CD14-positive monocyte (primary cell): ENCODE results near the gene CNTNAP2. TPM values are rescaled to one million over a fixed set of nuclear protein-coding genes. Genes with fewer than 3 reads are reported as not detected.

Experiments
- DNase-seq, 3 donors: peaks; one replicate each; pipeline ENCODE4 v3.0.0-alpha.2; 2011 to 2022
- H2AFZ ChIP-seq: 2 replicates; pipeline ENCODE4 v1.6.0; 2012; ENCODE audit warnings: mild to moderate bottlenecking, low read depth, low read length, inconsistent platforms; ENCODE audit not compliant: insufficient read depth, poor library complexity, severe bottlenecking
- H3K27ac ChIP-seq, 2 donors: 1 replicate in 1 of 2; 2 replicates in 1 of 2; pipeline ENCODE4 v1.5.1; 2012 to 2013; ENCODE audit warnings: low read length in 2 of 2, control low read depth in 1 of 2, inconsistent platforms in 1 of 2, low read depth in 1 of 2, mild to moderate bottlenecking in 1 of 2
- H3K27me3 ChIP-seq, 2 donors: one replicate each; pipeline versions ENCODE4 v1.6.0 to v1.6.1; 2011 to 2013; ENCODE audit warnings: low read length in 2 of 2; ENCODE audit not compliant: control insufficient read depth in 2 of 2, insufficient read depth in 2 of 2
- H3K36me3 ChIP-seq, 2 donors: replicated peaks in 1 of 2; 1 replicate in 1 of 2; 2 replicates in 1 of 2; pipeline versions ENCODE4 v1.5.1 to v1.6.1; 2012 to 2013; ENCODE audit warnings: low read length in 2 of 2, control low read depth in 1 of 2, inconsistent platforms in 1 of 2, mild to moderate bottlenecking in 1 of 2; ENCODE audit not compliant: insufficient read depth in 2 of 2, control insufficient read depth in 1 of 2
- H3K4me1 ChIP-seq, 2 donors: 1 replicate in 1 of 2; 2 replicates in 1 of 2; pipeline versions ENCODE4 v1.5.1 to v1.6.1; 2012 to 2013; ENCODE audit warnings: low read length in 2 of 2, control low read depth in 1 of 2, inconsistent platforms in 1 of 2, mild to moderate bottlenecking in 1 of 2, moderate library complexity in 1 of 2; ENCODE audit not compliant: insufficient read depth in 2 of 2, control insufficient read depth in 1 of 2
- H3K4me2 ChIP-seq: replicated peaks from 2 replicates; pipeline ENCODE3; 2012; ENCODE audit warnings: low read length, moderate library complexity, mild to moderate bottlenecking; ENCODE audit not compliant: poor library complexity, severe bottlenecking; ENCODE audit errors: extremely low read depth
- H3K4me3 ChIP-seq, 3 experiments: fragments of 200-600 bp in 1 of 3; sonication (generic) in 1 of 3; replicated peaks in 1 of 3; 1 replicate in 2 of 3; 2 replicates in 1 of 3; pipeline ENCODE4 v1.5.1; 2011 to 2013; ENCODE audit warnings: low read length in 3 of 3, mild to moderate bottlenecking in 3 of 3, control low read depth in 2 of 3, low read depth in 2 of 3, inconsistent platforms in 1 of 3, moderate library complexity in 1 of 3
- H3K79me2 ChIP-seq: 2 replicates; pipeline ENCODE4 v1.6.0; 2012; ENCODE audit warnings: mild to moderate bottlenecking, control low read depth, inconsistent platforms, low read length, moderate library complexity; ENCODE audit not compliant: insufficient read depth
- H3K9ac ChIP-seq: 2 replicates; pipeline ENCODE4 v1.6.0; 2017; ENCODE audit warnings: low read length, mild to moderate bottlenecking; ENCODE audit not compliant: insufficient read depth, poor library complexity, severe bottlenecking
- H3K9me3 ChIP-seq, 2 donors: replicated peaks in 1 of 2; 1 replicate in 1 of 2; 2 replicates in 1 of 2; pipeline versions ENCODE4 v1.5.1 to v1.6.1; 2012 to 2013; ENCODE audit warnings: low read length in 2 of 2, control low read depth in 1 of 2; ENCODE audit not compliant: control insufficient read depth in 1 of 2, insufficient read depth in 1 of 2
- H4K20me1 ChIP-seq: 2 replicates; pipeline ENCODE4 v1.6.0; 2012; ENCODE audit warnings: mild to moderate bottlenecking, low read length, control low read depth, moderate library complexity; ENCODE audit not compliant: insufficient read depth
- H3K27ac Mint-ChIP-seq, 7 donors: one replicate each; pipeline ENCODE4 v1.8.0; 2020; ENCODE audit warnings: mild to moderate bottlenecking in 7 of 7, mixed read lengths in 7 of 7, moderate library complexity in 6 of 7, inconsistent platforms in 2 of 7
- H3K27me3 Mint-ChIP-seq, 3 donors: one replicate each; pipeline ENCODE4 v1.8.0; 2021 to 2022; ENCODE audit warnings: low read depth in 3 of 3, mild to moderate bottlenecking in 3 of 3, mixed read lengths in 3 of 3, moderate library complexity in 3 of 3, inconsistent platforms in 1 of 3
- H3K36me3 Mint-ChIP-seq, 2 donors: one replicate each; pipeline ENCODE4 v1.8.0; 2020; ENCODE audit warnings: mixed read lengths in 2 of 2, inconsistent platforms in 1 of 2, mild to moderate bottlenecking in 1 of 2
- H3K4me1 Mint-ChIP-seq: one replicate; pipeline ENCODE4 v1.8.0; 2020; ENCODE audit warnings: mild to moderate bottlenecking, mixed read lengths
- H3K4me3 Mint-ChIP-seq, 2 donors: one replicate each; pipeline ENCODE4 v1.8.0; 2020; ENCODE audit warnings: mild to moderate bottlenecking in 2 of 2, mixed read lengths in 2 of 2, moderate library complexity in 1 of 2
- H3K9me3 Mint-ChIP-seq, 7 donors: one replicate each; pipeline ENCODE4 v1.8.0; 2020 to 2022; ENCODE audit warnings: mixed read lengths in 7 of 7, mild to moderate bottlenecking in 6 of 7, moderate library complexity in 6 of 7, inconsistent platforms in 2 of 7
- CTCF ChIP-seq: fragments of 200-600 bp; IDR thresholded peaks from one replicate; pipeline ENCODE4 v1.8.0; 2022; ENCODE audit warnings: antibody characterized with exemption, mild to moderate bottlenecking
- WGBS: methylation state at CpG from one replicate; pipeline ENCODE4 v1.1.5; 2013; ENCODE audit warnings: missing lambda C conversion rate; ENCODE audit not compliant: insufficient coverage; 5-methylcytosine and 5-hydroxymethylcytosine counted together
- intact Hi-C, 2 donors: fragments of 100-400 bp; cut with micrococcal nuclease; formaldehyde crosslinking; loops; one replicate each; pipeline versions ENCODE4 v1.15.0 to v1.15.1; 2023
- polyA plus RNA-seq, 3 donors: library from polyadenylated mRNA; depleted of rRNA in 1 of 3; unstranded in 2 of 3; stranded (reverse) in 1 of 3; fragments of 300-500 nt in 2 of 3; fragments of >200 nt in 1 of 3; fragmentation: Illumina TruSeq in 2 of 3; gene quantifications; 1 replicate in 2 of 3; 2 replicates in 1 of 3; pipeline ENCODE4 v1.2.3, GENCODE V29; 2012 to 2021

CNTNAP2 gene
- polyA plus RNA-seq, 3 donors: 0.01 TPM; not detected in 2

GRCh38 chr7:147771344-147771743 lies 1654.7 kb downstream of the CNTNAP2 start:
- Histone ChIP-seq H3K4me2 (no peak overlapping the region), H3K4me1 (no peaks in the 10 kb centered on the region), H3K27me3 (no peaks in the 10 kb centered on the region), H4K20me1 (no peaks in the 10 kb centered on the region), H2AFZ (no peak overlapping the region), H3K9ac (no peak overlapping the region), H3K4me3 (no peak overlapping the region), H3K36me3 (no peaks in the 10 kb centered on the region), H3K79me2 (no peaks in the 10 kb centered on the region), H3K9me3 (no peaks in the 10 kb centered on the region), H3K27ac (no peak overlapping the region)
- H3K27ac Mint-ChIP-seq: no peak overlapping the region
- H3K27me3 Mint-ChIP-seq: peaks cover 0 to 4% (median 0%) of the 10 kb centered on the region in 3 donors
- H3K36me3 Mint-ChIP-seq: no peaks in the 10 kb centered on the region
- intact Hi-C loops: no loop called here
- DNase-seq: no peak
- H3K9me3 Mint-ChIP-seq: peaks cover 0 to 3% (median 0%) of the 10 kb centered on the region in 7 donors
- H3K4me3 Mint-ChIP-seq: no peak overlapping the region
- WGBS: no CpG with 5 or more reads among the region's 3 CpGs
- TF ChIP-seq CTCF: no peak
- H3K4me1 Mint-ChIP-seq: peaks cover 7% of the 10 kb centered on the region

- Histone ChIP-seq H3K79me2 (no peaks in the 10 kb centered on the region), H3K9me3 (no peaks in the 10 kb centered on the region), H3K4me1 (no peaks in the 10 kb centered on the region), H2AFZ (no peak overlapping the region), H3K27me3 (no peaks in the 10 kb centered on the region), H3K36me3 (no peaks in the 10 kb centered on the region), H3K4me2 (no peak overlapping the region), H3K9ac (no peak overlapping the region), H3K4me3 (no peak overlapping the region), H3K27ac (no peak overlapping the region), H4K20me1 (no peaks in the 10 kb centered on the region)
- Mint-ChIP-seq H3K27me3 (peaks cover 0 to 4% (median 0%) of the 10 kb centered on the region in 3 donors), H3K27ac (no peak overlapping the region), H3K4me1 (peaks cover 4% of the 10 kb centered on the region), H3K36me3 (no peaks in the 10 kb centered on the region), H3K4me3 (no peak overlapping the region), H3K9me3 (peaks cover 0 to 3% (median 0%) of the 10 kb centered on the region in 7 donors)
- TF ChIP-seq CTCF: no peak
- intact Hi-C loops: no loop called here
- no peak for DNase-seq
- WGBS: no CpG with 5 or more reads among the region's 2 CpGs
These were observed 1657.9 kb downstream of the CNTNAP2 start for GRCh38 chr7:147774461-147774860.
